Left lobe of liver (tissue), 2 donors: Measurements from ENCODE around the gene TEKT2. TPM values are rescaled to one million over a fixed set of nuclear protein-coding genes. Genes with fewer than 3 reads are reported as not detected.
A peak's percentile ranks its signal among the peaks of the same experiment; 100 is the strongest.

Experiments used
- ATAC-seq: fragments of 200-7000 bp; cut with Tn5 transposase; one replicate; pipeline ENCODE4 v1.9.1; 2020; ENCODE audit warnings: mild to moderate bottlenecking, moderate library complexity
- DNase-seq: peaks from one replicate; pipeline ENCODE4 v3.0.0-alpha.2; 2020; ENCODE audit warnings: low spot score
- total RNA-seq: library from RNA; stranded (reverse); gene quantifications from one replicate; pipeline ENCODE4 v1.2.1, GENCODE V29; 2021
- donor health status: DM: no; HTN: no; CAD: no; lungs with moderate emphysema.
- donor health status: DM: no; HTN: yes; CAD: no.

Gene TEKT2
- not detected for total RNA-seq

DNA sequence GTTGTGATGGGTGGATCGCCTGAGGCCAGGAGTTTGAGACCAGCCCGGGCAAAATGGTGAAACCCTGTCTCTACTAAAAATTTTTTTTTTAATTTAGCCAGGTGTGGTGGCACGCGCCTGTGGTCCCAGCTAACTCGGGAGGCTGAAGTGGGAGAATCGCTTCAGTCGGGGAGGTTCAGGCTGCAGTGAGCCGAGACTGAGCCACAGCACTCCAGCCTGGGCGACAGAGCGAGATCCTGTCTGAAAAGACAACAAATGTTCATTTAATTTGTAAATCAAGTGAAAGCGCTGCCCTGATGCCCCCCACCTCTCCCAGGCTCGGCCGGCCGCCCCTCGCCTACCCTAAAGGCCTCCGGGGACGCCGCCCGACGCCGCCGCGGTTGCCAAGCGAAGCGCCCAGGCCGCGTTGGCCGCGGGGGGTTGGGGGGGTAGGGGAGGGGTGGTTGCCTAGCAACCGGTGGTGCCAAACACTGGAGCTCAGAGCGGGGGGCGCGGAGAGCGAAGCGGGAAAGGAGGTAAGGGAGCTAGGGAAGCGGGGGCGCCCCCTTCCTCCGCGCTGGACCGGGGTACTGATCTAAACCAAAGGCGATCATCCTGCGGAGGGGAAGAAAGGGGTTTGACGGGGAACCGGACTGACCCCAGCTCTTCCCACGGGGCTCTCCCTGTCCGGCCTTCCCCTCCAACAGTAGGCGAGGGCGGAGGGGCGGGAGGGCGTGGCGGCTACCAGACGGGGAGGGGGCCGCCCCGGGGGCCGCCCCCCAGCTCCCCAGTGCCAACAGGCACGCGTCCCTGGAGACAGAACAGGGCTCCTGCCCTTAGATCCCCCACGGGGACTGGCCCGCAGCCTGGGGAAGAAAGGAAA is at the start of gene TEKT2:
TSS of gene TEKT2 (plus strand) at position 460 of the 862 bp plus-strand sequence. CDS start 828 bp downstream, outside the sequence.
- DNase-seq (peak; percentile 48), ATAC-seq (no peak)

DNA sequence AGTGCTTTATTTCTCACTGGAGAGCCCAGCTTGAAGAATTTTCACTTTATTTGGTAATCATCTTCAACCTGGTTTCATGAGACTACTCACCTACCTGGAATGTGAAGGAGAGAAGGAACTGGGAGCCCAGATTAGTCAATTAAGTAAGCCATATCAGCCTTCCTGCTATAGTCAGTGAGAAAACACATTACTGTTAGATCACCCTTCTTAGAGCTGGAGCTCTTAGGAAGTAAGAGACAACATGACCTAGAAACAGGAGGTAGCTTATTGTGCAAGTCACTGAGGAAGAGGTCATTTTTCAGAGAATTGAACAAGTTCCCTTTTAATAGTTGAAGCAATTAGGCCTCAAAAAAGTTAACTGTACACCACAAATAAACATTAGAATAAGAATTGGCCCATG is 49.2 kb upstream of the TEKT2 start:
- DNase-seq (no peak), ATAC-seq (peak; percentile 86)

GRCh38 chr1:36035154-36035553 is 48.7 kb upstream of the TEKT2 start:
- no peak for DNase-seq
- no peak for ATAC-seq

- DNase-seq (no peak), ATAC-seq (peak; percentile 83)
These were observed 43.7 kb upstream of the TEKT2 start for GRCh38 chr1:36040238-36040637.

DNA sequence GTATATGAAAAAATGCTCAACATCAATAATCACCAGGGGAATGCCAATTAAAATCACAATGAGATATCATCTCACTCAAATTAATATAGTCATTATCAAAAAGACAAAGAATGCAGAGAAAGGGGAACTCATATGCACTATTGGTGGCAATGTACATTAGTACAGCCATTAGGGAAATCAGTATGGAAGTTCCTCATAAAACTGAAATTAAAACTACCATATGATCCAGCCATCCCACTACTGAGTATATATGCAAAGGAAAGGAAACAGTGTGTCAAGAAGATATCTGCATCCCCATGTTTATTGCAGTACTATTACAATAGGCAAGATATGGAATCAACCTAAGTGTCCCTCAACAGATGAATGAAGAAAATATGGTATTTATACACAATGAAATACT is 32.1 kb upstream of the TEKT2 start:
- ATAC-seq (no peak), DNase-seq (no peak)

DNA sequence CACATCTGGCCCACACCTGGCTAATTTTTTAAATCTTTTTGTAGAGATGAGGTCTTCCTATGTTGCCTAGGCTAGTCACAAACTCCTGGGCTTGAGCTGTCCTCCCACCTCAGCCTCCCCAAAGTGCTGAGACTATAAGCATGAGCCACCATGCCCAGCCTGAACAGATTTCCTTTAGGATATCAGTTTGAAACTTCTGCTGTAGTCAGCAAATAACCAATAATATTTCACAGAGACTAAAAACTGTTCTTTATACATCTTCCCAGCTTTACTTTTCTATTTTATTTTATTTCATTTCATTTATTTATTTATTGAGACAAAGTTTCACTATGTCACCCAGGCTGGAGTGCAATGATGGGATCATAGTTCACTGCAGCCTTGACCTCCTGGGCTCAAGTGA is 29.9 kb upstream of the TEKT2 start:
- DNase-seq, result no peak
- ATAC-seq, result no peak

GRCh38 chr1:36055706-36056105 is 28.2 kb upstream of the TEKT2 start:
- no peak for DNase-seq
- no peak for ATAC-seq

DNA sequence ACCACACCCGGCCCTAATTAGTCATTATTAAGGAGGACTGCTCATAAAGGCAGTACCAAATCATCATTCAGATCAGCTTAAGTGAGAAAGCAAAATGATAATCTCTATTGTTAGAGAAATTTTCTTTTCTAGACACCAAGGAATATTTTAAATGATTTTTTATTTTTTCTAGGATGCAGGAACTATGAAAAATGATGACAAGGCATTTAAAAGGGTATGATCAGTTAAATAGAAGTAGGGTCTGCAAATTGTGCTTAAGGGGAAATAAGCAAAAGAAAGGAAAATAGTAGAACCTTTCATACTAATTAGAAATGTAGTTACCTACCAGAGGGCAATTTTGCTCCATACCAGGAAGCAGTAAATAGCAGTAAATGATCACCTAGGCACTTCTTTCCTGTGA is 21.6 kb upstream of the TEKT2 start:
- ATAC-seq, result no peak
- DNase-seq, result no peak

DNA sequence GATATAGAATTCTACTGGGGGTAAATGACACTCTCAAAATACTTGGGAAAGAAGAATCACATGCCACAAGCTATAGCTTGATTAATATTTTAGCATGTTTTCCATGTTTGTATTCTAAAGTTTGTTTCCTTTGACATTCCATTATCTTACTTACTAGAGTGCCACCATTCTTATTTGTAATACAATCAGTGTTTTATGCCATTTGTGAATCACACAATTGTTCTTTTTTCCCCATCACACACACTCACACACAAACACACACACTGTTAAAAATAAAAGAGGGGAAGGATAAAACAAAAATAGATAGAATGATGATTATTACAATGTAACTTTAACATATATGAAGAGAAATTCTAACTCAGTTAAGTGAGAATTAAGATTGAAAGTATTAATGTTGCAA is 16.0 kb upstream of the TEKT2 start:
- DNase-seq (no peak), ATAC-seq (no peak)

GRCh38 chr1:36068866-36069265 is 15.0 kb upstream of the TEKT2 start:
- ATAC-seq, result no peak
- no peak for DNase-seq

GRCh38 chr1:36070349-36070748 is 13.5 kb upstream of the TEKT2 start:
- DNase-seq (no peak), ATAC-seq (no peak)

DNA sequence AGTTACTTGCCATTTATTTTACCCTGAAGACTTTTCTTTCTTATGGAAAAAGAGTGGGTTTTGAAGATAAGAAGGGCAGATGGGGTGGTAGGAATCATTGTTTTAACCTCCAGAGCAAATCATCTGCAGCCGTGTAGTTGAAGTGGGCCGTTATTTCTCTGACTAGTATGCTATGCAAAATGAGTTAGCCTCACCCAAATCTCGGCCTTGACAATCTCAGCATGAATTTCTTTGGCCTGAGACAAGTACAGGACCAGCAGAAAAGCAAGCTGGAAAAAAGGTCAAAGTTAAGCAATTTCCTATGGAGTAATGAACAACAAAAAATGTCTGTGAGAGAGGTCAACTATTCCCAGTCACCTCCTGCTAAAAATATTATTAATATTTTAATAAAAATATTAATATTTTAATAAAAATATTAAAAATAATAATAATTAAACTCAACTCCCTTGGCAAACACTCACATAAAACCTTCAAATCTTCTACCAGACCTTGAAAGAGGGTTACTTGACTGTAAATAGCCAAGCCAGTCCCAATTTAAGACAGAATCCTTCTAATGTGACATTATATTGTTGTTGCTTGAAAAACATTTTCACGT is 6.8 kb upstream of the TEKT2 start:
- ATAC-seq (no peak), DNase-seq (no peak)

GRCh38 chr1:36080236-36080635 is 3.7 kb upstream of the TEKT2 start:
- ATAC-seq (no peak), DNase-seq (no peak)

DNA sequence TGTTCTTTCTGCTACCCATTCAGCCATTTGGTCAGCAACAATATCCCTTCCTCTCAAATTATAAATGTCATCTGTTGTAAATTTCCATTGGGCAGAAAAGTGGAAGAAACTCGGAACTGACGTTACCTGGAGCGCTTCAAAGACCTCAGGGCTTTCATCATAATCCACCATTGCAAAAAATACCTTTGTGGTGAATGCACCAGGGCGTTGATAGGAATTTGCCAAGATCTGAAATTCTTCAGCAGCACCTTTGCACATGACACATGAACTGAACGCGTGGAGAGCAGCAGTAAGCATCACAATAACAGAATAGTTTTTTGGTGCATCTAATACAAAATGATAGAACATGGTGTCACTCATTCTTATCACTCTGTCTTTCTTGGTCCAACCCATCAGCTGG is 3.1 kb upstream of the TEKT2 start:
- no peak for DNase-seq

DNA sequence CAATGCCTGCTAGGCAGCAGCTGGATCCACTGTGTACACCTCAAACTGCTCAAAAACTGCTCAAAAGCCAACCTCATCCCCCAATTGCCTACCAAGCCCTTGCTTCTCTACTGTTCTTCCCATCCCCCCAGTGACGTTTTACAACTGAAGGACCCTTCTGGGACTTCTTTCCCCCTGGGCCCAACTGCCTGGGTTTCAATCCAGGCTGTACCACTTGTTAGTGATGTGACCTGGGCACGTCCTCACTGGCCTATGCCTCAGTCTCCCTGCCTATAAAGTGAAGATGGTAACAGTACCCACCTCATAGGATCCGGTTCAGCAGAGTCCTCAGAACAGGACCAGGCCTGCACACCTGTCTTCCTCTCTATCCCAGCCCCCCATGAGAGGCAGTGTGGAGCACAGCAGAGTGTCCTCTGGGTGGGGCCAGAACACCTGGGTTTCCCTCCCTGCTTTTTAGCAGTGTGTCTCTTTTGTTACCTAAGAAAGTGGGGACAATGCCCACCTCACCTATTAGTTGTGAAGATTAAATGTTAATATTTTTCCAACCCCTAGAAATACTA is 1.9 kb upstream of the TEKT2 start:
- peak; percentile 21 for DNase-seq
- ATAC-seq, result no peak

More for the DNA sequence above, 3.1 kb upstream of the TEKT2 start:
- no peak for ATAC-seq

GRCh38 chr1:36083219-36083618 is 675 bp upstream of the TEKT2 start:
- DNase-seq, result peak; percentile 16

GRCh38 chr1:36084497-36085115 is 712 bp downstream of the TEKT2 start:
- ATAC-seq, result no peak
- peak; percentile 46 for DNase-seq

More at GRCh38 chr1:36083219-36083618, 675 bp upstream of the TEKT2 start:
- ATAC-seq, result no peak

GRCh38 chr1:36085126-36085525 is 1.2 kb downstream of the TEKT2 start:
- no peak for ATAC-seq

GRCh38 chr1:36085686-36086526 is 2.0 kb downstream of the TEKT2 start:
- ATAC-seq (no peak), DNase-seq (peak; percentile 38)

More at GRCh38 chr1:36085126-36085525, 1.2 kb downstream of the TEKT2 start:
- DNase-seq, result peak; percentile 40

DNA sequence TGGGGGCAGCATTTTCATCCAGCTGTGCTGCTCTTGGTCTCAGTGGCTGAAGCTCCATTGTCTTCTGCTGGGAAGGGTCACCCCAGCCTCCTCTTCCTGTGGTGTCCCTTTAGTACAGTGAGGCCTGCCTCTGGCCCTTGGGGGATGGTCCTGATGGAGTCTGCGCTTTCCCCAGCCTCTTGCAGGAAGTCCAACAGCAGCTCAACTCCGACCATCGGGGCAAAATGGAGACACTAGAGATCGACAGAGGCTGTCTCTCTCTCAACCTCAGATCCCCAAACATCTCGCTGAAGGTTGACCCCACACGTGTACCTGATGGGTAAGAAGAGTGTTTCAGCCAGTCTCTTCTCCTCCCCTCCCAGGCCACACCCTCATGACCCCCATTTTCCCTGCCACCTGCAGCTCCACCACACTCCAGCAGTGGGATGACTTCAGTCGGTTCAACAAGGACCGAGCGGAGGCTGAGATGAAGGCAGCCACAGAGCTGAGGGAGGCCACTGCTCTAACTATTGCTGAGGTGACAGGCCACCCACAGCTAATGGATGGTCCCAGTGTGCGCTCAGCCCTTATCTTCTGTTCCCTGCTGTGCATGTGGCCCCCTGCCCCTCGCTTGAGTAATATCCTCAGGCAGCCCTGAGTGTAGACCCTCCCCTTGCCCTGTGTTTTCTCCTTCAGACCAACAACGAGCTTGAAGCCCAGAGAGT is 2.8 kb downstream of the TEKT2 start:
- no peak for ATAC-seq
- peak; percentile 41 for DNase-seq
